HG02981 (cell line): ENCODE results near the gene RALGPS1.

Experiments used
- ATAC-seq: cut with Tn5 transposase; IDR thresholded peaks from one replicate; pipeline ENCODE4 v1.9.1; 2021; ENCODE audit warnings: mild to moderate bottlenecking, moderate library complexity; ENCODE audit not compliant: unreplicated experiment

RALGPS1 gene

DNA sequence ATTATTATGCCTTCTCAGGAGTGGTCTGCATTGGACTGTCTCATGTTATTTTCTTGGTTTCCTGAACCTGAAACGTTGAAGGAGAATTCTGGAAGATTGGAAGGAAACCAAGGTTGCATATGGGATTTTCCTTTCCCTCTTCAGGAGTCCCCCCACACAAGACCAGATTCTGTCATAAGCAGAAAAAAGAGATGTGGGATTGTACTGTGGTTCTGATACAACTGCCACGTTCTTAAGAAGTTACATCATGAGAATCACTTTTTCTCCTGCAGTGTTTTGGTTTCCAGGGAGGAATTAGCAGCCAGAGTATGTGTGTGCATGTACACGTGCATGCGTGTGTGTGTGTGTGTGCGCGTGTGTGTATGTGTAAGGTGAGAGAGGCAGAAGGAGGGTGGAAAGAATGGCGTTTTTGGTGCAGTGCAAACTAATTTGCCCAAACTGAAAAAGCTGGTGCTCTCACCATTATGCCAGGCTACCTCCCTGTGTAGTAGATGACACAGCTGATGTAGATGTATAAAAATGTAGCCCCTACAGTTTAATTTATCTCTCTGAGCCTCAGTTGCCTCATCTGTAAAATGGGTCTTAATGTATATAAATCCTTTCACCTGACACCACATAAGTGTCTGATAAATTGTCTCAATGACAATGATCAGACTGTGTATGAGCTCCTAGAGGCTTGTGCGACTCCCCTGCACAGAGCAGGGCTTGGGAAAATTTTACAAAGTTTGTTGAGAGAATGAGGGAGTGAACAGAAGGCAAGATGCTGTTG lies 38.6 kb downstream of the RALGPS1 start:
- no peak for ATAC-seq

DNA sequence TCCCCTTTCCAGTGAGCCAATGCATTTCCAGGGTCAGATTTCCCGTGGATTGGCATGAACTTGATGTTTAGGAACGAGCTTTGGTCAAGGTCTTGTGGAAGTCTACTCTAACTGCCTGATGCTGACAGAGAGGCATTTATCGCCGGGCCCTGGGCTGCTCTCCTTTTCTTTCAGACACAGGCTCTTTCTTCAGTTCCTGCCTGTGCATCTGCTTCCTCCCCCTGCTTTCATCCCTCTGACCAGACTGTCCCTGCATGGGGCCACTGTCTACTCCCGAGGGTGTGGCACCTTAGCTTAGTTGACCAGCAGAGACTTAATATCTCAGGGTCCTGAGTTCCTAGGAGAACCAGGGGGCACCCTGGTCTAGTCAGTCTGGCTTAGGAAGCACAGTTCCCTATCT lies 41.2 kb downstream of the RALGPS1 start:
- ATAC-seq: no peak

DNA sequence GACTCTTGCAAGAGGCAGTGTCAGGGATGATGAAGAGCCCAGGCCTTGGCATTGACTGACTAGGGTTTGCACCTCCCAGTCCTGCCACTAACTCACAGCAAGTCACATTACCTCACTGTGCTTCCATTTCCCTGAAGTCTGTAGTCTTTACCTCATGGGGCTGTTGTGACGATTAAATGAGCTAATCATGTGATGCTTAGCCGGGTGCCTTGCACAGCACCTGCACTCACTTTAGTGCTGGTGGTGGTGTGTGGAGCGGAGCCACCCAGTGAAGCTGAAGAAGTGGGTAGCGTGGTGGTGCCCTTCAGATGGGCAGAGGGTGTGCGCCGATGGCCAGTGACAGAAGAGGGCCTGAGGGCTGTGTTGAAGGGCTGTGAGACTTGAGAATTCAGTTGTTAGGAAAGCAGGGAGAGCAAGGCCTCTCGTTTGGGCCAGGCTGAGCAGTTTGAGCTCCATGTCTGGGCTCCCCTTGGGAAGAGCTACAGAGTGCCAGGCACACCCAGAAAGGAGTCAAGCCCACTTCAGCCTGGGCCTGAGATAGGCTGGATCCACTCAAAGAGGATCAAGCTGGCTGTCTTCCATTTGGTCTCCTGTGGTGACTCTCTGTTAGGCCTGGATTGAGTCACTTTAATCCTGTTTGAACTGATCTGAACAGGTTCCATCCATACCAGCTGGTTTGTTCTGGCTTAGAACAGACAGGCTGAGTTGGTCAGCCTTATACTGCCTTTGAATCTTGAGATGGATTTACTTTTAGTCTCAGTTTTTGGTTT lies 42.5 kb downstream of the RALGPS1 start:
- ATAC-seq: no peak

DNA sequence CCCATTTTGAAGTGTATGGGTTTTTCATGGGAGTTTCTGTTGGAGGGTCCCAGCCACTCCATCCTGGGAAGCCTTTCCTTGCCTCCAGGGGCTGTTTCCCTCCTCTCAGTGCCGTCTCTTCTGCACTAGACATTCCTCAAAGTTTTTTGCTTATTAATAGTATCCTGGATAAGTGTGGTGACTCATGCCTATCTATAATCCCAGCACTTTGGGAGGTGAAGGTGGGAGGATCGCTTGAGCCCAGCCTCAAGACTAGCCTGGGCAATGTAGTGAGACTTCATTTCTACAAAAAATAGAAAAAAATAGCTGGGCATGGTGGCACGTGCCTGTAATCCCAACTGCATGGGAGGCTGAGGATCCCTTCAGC lies 43.1 kb downstream of the RALGPS1 start:
- ATAC-seq: no peak

DNA sequence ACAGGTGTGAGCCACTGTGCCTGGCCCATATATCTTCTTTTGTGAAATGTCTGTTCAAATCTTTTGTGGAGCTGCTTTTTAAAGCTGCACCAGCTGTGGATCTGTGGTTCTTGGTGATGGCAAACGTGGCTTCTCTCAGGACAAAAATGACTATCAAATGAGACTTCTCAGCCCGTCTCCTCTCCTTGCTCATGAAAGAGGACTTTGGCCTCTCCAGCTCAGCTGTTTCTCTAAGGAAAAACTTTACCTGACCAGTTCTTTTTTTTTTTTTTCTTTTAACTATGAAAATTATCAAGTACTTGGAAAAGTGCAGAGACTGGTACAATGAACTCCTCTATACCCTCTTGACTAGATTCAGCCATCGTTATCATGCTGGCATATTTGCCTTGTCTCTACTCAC lies 44.8 kb downstream of the RALGPS1 start:
- no peak for ATAC-seq

DNA sequence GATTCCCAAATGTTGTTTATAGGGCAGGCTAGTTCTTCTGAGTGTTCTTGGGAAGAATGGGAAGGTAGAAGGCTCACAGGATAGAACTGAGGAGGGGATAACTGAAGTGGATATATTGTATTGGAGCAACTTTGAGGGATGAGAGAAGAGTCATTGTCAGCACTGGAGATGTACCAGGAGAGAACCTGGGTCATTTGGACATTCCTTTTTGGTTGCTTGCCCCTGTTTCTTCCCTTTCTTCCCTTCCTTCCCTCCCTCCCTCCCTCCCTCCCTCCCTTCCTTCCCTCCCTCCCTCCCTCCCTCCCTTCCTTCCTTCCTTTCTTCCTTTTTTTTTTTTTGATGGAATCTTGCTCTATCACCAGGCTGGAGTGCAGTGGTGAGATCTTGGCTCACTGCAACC lies 45.3 kb downstream of the RALGPS1 start:
- no peak for ATAC-seq

DNA sequence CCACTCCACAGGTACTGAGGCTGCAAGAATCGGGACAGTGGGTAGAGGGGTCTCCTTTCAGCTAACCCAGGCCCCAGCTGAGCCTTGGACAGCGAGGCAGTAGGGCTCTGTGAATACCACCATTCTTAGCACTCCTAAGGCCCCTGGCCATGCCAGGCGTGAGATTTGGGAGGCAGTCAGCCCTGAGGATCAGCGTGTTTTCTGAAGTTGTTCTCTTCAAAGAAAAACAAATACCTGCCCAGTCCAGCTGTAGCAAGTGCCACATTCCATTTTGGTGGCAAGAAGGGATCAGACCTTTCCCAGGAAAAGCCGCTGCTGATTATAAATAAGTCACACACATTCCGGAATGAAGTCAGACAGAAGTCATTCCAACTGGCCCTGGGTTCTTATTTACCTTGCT lies 47.8 kb downstream of the RALGPS1 start:
- no peak for ATAC-seq

DNA sequence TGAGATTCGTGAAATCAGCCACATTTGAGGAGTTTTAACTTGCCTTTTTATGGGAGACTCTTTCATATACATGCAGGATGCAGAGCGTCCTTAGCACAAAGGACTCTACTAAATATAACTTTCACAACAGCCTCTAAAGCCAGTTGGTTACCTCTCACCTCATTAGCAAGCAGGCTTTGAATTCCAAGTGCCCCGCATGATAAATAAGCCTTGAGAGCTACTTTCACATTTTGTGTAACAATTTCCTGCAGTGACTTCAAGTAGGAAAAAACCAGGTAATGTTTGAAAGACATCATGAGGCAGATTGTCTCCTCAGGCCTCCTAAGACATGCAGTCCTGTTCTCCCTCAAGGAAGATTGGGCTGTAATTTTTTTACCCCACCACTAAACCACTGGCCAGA lies 50.5 kb downstream of the RALGPS1 start:
- ATAC-seq: no peak

DNA sequence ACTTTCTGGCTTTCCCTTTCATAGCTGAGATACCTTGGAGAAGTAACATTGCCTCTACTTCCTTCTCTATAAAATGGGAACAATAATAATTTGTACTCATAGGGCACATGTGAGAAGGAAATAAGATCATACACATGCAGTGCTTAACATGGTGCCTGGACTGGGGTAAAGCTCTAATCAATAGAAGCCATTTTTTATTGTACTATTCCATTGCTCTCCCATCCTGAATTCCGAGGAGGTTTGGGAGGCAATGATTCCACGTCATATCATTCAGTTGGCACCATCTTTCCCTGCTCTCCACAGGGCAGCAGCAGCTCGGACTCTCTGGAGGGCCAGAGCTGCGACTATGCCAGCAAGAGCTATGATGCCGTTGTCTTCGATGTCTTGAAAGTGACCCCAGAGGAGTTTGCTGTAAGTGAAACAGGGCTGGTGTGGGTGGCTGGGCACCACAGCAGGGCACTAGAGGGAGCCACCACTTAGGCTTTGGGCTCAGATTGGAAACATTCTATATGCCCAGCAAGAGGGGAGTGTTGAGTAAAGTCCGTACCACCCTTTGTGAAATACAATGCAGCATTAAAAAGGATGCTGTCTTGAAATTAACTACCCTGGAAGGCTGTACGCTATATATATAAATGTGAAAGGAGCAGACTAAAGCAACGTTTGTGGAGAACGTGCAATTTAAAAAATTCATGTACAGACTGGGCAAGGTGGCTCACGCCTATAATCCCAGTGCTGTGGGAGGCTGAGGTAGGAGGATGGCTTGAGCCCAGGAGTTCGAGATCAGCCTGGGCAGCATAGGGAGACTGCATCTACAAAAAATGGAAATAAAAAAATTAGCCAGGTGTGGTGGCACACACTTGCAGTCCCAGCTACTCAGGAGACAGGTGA lies 51.2 kb downstream of the RALGPS1 start:
- ATAC-seq: no peak

DNA sequence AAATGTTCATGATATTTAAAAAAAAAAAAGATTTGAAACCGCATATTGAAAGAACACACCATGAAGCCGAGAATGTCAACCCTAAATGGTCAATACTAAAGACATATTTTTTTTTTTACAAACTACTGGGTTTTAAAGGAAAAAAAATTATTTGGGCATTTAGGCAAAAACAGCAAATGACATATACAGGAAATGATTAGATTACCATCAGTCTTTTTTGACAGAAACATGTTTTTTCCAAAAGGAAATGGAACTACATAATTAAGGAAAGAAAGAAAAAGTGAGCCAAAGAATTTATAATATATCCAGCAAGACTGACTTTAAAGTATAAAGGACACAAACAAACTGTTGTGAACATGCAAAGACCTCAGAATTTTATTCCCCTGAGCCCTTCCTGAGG lies 56.7 kb downstream of the RALGPS1 start:
- ATAC-seq: no peak

DNA sequence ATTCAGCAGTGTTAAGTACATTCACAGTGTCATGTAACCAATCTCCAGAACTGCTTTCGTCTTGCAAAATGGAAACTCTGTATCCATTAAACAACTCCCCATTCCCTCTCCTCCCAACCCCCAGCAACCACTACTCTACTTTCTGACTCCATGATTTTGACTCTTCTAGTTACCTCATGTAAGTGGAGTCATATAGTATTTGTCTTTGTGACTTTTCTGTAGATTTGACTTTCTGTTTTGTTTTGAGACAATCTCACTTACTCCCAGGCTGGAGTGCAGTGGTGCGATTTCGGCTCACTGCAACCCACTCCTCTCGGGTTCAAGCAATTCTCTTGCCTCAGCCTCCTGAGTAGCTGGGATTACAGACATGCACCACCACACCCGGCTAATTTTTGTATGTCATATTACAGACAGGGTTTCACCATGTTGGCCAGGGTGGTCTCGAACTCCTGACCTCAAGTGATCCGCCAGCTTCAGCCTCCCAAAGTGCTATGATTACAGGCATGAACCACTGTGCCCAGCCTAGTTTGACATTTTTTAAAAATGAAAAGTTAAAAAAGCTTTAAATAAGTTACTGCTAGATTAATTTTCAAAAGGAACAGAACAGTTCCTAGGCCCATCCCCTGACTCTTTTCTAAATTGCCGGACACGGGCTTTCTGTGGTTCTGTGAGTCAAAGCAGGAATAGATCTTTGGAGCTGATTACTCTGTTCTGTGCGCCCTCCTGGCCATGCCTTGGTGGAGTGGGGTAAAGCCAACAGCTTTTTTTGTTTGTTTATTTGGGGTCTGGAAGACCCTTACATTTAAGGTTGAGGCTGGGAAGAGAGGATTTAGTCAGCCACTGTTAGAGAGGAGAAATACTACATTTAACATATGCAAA lies 59.3 kb downstream of the RALGPS1 start:
- ATAC-seq: no peak

DNA sequence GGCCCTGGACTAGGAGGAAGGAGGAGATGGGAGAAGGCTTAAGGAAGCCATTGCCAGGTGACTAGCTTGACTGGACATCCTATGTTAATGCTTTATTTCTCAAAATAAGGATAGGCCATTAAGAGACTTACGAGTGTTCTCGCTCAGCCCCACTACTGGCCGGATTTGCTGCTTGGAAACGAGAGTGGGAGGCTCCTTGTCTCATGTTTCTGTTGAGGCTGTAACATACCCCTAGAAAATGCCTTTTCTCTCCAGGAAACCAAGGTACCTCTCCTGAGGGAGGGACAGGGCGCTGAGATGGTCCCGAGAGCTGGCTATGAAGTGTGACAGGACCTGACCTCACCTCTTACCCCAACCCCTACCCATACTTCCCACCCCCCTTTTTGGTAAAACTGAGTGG lies 60.0 kb downstream of the RALGPS1 start:
- ATAC-seq: no peak

DNA sequence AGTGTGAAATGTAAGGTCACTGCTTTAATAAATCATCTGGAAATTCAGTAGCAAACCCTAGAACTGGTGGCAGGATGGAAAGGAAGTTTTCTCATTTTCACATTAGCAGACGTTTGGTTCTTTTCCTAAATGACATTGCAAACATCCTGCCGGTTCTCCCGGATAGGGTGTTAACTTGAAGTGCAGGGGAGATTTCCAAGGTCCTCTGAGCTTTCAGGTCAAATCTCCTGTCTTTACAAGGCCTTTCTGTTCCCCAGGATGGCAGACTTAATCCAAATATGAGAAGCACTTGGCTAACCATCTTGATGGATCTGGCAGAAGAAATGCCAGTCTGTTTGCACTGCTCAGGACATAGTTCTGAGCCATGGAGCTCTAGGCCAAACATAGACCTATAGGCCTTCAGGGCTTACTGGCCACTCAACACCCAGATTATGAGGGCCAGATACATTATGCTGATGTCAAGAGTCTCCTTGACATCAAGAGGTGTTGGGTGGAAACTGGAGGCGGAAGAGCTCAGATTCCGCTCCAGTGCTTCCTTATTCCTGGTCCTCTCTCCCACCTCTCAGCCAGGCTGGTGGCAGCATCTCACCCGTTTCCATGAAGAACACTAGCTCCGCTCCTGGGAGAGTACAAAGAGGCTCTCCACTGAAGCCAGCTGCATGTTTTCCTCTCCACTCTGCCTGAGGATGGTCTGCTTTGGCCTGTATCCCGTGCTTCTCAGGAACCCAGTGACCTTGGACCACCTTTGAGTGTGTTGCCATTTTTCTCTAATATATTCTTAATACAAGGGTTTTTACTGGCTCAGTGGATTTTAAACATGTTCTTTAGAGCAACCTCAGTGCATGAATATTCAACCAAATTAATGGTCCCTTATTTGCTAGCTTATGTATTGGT lies 61.0 kb downstream of the RALGPS1 start:
- no peak for ATAC-seq

DNA sequence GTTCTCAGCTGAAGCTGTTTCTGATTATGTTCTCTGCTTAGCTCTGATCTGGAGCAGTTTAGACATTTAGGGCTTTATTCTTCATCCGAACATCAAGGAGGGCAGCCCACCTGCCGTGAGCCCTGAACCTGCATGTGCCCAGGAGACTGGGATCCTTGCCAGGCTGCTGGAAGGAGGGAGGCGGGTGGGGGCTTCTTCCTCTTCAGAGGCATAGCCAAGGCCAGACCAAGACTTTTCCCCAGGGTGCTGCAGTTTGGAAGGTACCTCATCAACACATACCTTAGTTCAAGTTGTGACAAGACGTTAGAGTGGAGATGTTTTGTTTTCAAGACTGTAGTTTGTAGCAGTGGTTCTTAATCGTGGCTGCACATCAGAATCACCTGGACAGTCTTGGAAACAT lies 64.9 kb downstream of the RALGPS1 start:
- ATAC-seq: no peak

DNA sequence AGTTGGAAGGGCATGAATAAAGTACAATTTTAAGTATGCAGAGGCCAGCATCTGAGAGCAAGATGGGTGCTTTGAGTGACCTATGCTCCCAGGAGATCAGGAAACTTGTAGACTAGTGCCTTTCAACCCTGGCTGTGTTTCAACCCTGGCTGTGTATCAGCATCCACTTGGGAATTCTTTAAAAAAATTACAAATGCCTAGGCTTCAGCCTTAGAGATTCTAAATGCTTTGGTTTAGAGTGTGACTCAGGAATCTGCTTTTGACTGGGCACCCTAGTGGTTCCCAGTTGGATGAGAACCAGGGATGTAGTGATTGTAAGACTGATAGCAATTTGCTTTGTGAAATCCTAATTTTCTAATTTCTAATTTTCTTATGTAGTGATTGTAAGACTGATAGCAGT lies 65.6 kb downstream of the RALGPS1 start:
- ATAC-seq: no peak

DNA sequence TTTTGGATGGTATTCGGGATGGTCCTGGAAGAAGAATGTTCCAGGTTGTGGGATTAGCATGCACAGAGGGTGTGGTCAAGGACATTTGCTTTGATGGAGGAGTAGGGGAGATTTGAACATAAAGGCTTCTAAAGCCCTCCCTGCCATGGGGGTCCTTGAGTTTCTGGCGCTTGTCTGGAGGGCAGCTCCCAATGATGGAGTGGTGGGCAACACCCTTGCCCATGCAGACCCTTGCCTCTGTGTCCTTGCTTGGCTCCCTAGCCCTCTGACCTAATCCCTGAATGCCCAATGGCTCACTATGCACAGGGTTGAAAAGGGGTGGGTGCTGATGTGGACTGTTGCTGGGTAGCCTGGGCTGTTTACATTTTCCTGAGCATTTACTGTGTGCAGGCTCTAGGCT lies 66.6 kb downstream of the RALGPS1 start:
- no peak for ATAC-seq

DNA sequence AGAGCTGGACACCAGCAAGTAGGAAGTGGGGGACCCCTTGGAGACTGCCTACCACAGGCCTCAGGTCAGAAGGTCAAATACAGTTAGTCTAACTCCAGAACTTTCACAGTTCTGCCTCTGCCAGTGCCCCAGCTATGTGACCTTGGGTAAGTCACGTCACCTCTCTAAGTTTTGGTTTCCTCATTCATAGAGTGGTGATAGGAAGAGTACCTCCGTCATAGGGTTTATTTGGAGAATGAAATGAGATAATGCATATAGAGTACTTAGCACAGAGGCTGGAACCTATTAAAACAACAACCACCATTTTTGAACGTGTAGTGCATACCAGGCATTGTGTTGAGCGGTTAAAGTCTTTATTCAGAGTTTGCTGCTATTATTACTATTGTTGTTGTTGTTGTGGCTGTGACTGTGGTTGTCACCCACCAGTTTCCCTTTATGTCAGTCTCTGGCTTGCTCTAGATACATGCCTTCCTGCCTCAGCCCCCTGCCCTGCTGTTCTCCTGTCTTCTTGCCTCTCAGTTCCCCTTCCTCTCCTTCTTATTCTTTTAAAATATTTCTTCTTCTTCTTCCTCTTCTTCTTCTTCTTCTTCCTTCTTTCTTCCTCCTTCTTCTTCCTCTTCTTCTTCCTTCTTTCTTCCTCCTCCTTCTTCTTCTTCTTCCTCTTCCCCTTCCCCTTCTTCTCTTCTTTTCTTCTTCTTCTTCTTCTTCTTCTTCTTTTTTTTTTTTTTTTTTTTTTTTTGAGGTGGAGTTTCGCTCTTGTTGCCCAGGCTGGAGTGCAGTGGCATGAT lies 67.8 kb downstream of the RALGPS1 start:
- ATAC-seq: no peak

DNA sequence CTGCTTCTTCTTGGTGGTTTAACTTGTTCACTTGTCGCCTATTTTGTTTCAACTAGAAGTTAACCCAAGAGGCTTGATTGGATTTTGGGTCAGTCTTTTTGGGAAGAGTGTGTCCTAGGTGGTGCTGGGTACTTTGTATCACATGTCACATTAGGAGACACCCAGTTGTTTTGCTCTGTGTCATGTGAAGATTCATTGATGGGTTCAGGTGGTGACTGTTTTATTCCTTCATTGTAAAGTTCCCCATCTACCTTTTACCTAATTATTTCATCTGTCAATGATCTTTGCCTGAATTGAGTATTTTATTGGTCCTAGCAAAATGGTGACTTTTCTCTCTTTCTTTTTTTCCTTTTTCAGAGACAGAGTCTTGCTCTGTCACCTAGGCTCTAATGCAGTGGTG lies 69.2 kb downstream of the RALGPS1 start:
- ATAC-seq: no peak

DNA sequence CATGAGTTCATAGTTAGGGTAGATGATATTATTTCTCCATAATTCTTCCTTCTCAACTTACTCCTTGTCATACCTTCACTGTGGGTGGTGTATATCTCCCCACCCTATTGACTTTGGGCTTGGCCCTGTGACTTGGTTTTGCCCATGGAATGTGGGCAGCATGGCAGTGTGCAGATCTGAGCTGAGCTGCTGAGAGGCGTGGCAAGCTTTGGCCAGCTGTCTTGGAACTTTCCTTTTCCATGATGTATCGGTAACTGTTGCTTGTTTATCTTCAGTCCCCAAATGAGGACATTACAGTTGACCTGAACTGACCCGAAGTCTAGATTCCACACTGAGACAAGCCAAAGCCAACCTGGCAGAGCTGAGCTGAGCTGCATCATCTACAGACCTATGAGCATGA lies 70.4 kb downstream of the RALGPS1 start:
- no peak for ATAC-seq
